ENCODE results near the gene ATL2.
"Not testable (repeated sequence)": the region's sequence is repeated elsewhere in the genome, so short reads cannot be mapped to it uniquely, and the experiment has no call there.

Gene ATL2

DNA sequence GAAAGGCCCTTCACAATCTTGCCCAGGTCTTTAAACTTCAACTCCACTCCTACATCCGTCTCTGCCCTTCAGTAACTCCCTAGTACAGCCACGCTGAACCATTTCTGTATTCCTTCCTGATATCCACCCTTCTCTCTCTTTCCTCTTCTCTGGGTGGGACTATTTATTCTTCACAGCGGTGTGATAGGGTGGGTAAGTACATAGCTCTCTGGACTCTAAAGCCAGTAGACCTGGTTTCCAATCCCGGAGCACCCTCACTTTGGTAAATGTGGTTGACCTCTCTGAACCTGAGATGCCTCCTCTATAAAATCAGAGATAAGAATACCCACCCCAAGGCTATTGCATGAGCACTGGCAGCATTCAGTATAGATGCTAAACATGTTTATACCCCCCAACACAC is 86.7 kb downstream of the ATL2 start:
- no peak for DNase-seq
- in situ Hi-C loops (cut with MboI; ENCODE audit: low pct_unique_long_range_greater_than_20kb, low sequenced_read_pairs) = no loop called here

DNA sequence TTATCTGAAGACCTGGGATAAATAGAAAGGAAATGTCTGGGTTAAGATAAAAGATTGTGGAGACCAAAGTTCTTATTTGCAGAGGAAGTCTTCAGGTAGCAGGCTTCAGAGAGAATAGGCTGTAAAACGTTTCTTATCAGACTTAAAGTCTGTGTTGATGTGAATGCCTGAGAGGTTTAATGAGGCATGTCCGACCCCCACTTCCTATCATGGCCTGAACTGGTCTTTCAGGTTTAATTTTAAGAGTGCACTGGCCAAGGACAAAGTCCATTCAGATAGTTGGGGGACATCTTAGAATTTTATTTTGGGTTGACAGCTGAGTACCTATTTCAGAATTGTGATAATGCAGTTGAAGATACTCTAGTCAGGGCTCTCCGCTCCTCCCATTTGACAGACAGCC is 92.1 kb downstream of the ATL2 start:
- DNase-seq = peak; percentile 46
- in situ Hi-C loops (cut with MboI; ENCODE audit: low pct_unique_long_range_greater_than_20kb, low sequenced_read_pairs) = no loop called here

DNA sequence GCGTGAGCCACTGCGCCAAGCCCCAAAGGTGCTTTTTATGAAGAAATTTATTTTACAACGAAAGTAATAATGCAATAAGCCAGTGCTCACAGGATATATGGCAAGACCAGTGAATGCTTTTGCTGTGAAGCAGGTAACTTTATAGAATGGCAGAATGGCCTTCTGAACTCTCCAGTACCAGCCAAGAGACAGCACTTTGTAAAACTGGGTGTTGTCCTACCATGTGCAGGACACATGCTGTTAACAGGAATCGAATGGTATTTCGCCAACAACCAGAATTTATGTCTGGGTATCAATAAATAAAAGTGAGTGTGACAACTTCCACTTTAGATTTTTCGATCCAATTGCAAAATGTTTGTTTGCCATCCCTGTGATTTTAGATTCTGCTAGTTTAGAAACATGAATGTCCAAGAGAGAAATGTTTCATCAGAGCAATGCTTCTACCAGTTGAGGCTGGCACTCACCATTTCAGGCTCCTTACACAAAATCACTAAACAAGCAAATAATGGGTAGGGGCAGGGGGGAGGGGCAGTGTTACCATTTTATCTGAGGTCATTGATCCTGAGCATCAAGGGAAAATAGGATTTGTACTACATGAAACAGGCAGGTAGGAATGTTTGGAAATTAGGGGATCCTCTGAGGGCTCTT is 95.9 kb downstream of the ATL2 start:
- in situ Hi-C loops (cut with MboI; ENCODE audit: low pct_unique_long_range_greater_than_20kb, low sequenced_read_pairs) = no loop called here
- no peak for DNase-seq

DNA sequence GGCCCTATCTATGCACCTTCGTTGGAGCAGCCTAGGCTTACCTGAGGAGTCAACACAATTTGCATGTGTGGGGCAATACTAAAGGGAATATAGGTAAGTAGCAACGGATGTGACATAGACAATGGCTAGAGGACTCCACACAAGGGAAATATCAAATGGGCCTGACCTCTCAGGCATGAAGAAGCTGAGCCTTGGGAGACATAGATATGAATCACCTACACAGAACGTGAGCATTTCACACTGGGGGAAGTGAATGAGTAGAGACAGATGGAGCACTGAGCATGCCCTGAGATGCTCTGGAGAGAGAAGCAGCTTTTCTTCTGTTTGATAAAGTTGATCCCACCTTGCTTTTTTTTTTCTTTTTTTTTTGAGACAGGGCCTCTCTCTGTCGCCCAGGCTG is 97.9 kb downstream of the ATL2 start:
- no peak for DNase-seq
- in situ Hi-C loops (cut with MboI; ENCODE audit: low pct_unique_long_range_greater_than_20kb, low sequenced_read_pairs) = no loop called here

DNA sequence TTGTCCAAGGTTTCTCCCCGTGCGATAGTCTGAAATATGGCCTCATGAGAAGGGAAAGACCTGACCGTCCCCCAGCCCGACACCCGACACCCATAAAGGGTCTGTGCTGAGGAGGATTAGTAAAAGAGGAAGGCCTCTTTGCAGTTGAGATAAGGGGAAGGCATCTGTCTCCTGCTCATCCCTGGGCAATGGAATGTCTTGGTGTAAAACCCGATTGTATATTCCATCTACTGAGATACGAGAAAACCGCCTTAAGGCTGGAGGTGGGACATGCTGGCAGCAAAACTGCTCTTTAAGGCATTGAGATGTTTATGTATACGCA is 99.0 kb downstream of the ATL2 start:
- DNase-seq; in situ Hi-C loops (cut with MboI; ENCODE audit: low pct_unique_long_range_greater_than_20kb, low sequenced_read_pairs): not testable (repeated sequence)

DNA sequence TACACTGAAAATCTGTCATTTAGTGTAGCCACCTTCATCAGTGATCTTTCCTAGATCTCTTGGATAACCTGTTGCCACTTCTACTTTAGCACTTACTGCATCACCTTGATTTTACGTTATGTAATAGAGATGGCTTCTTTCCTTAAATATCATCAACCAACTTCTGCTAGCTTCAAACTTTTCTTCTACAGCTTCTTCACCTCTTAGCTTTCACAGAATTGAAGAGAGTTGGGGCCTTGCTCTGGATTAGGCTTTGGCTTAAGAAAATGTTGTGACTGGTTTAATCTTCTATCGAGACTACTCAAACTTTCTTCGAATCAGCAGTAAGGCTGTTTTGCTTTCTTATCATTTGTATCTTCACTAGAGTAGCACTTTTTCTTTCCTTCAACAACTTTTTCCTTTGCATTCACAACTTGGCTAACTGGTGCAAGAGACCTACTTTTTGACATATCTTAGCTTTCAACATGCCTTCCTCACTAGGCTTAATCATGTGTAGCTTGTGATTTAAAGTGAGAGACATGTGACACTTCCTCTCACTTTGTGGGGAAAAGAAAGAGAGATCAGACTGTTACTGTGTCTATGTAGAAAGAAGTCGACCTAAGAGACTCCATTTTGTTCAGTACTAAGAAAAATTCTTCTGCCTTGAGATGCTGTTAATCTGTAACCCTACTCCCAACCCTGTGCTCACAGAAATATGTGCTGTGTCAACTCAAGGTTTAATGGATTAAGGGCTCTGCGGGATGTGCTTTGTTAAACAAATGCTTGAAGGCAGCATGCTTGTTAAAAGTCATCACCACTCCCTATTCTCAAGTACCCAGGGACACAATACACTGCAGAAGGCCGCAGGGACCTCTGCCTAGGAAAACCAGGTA is 99.6 kb downstream of the ATL2 start:
- DNase-seq = no peak
- in situ Hi-C loops (cut with MboI; ENCODE audit: low pct_unique_long_range_greater_than_20kb, low sequenced_read_pairs) = no loop called here

DNA sequence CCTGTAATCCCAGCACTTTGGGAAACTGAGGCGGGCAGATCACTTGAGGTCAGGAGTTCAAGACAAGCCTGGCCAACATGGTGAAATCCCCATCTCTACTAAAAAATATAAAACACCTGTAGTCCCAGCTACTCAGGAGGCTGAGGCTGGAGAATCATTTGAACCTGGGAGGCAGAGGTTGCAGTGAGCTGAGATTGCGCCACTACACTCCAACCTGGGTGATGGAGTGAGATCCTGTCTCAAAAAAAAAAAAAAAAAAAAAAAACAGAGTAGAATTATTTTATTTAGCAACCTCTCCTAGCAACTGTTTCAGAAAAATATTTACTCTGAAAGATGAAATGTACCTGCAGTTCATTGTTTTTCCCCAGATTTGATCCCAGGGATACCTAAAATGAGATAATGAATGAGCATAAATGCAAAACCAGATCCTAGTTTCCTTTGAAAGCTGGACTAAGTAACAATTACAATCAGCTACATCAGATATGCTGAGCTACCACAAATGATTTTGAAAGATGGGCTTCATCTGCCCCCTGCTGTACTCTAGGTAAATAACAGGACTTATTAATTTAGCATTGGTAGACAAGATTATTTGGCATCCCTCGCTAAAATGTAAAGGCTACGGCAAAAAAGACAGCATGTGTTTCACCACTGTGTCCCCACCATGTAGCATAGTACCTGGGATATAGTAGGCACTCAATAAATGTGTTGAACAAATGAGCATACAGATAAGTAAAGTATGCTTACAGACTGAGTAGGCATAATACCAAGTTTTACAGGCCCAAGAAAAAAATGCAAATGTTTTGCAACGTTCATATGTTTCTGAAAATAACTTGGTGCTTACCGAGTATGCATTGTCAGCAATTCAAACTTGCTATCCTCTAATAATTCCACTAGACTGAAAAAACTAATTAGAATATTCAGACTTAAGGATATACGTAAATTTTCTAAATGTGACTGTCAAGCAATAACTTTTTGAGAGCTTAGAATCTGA is 102.5 kb downstream of the ATL2 start:
- in situ Hi-C loops (cut with MboI; ENCODE audit: low pct_unique_long_range_greater_than_20kb, low sequenced_read_pairs) = loop anchor here (25.0 kb wide), 1 partner anchor 287 kb away; no protein-coding TSS in a partner anchor
- peak; percentile 79 for DNase-seq

DNA sequence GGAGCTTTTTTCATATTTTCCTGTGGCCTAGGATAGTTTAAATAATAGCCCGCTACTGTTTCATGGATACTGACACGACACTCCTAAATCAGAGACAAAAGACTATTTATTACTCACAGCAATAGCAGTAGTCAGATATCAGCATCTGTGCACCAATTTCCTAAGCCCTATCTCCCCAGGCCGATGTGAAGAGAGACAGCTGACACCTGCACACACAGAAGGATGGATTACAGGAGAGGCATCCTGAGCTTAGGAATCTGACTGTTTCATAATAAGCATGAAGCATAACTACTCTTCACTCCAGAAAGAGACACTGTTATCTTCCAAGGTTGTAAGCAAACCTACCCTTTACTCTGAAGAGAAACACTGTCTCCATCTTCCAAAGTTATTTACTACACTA is 105.4 kb downstream of the ATL2 start:
- no peak for DNase-seq
- in situ Hi-C loops (cut with MboI; ENCODE audit: low pct_unique_long_range_greater_than_20kb, low sequenced_read_pairs) = loop anchor here (25.0 kb wide), 1 partner anchor 284 kb away; no protein-coding TSS in a partner anchor

DNA sequence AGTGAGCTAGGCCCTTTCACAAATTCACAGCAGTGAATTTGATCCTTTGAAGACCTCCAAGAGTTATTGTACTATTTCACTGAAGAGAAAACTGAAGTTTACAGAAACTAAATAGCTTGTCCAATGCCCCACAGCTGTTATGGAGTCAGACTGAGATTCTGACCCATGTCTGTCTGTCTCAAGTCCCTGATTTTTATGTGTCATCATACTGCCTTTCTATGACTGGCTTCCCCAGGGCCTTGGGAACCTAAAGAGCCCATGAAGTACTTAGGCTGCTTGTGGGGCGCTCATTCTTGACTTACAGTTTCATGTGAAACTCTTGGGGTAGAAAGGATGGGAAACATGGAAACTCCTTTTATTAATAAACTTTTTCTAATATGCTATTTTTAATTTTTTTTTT is 107.7 kb downstream of the ATL2 start:
- no peak for DNase-seq
- in situ Hi-C loops (cut with MboI; ENCODE audit: low pct_unique_long_range_greater_than_20kb, low sequenced_read_pairs) = loop anchor here (25.0 kb wide), 1 partner anchor 282 kb away; no protein-coding TSS in a partner anchor

DNA sequence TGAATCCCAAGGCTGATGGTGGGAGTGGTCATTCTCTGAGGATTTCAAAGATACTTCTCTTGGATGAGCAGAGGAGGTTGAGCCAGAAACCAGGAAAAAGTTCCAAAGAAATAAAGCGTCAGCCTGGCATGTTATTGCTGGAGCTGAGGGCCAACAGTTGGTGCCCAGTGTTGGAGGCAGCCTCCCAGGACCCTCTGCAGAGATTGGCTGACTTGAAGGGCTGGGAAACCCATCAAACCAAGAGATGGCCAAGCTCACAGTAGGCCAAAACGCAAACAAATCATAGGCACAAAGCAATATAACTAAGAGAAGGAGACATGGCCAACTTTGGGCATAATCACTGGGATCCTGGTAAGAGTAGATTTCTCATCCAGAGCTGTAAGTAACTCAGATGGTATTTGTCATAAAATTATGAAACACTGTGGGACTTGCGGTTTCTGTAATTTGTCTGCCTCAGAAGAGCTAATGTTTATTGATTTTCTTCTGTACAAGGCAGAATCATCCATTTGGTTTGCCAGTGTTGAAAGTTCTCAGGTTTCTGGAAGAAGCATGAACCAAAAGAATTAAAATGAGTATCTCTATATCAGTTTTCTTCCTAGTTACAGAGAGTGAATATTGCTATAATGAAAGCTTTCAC is 108.3 kb downstream of the ATL2 start:
- in situ Hi-C loops (cut with MboI; ENCODE audit: low pct_unique_long_range_greater_than_20kb, low sequenced_read_pairs) = loop anchor here (25.0 kb wide), 1 partner anchor 282 kb away; no protein-coding TSS in a partner anchor
- DNase-seq = peak; percentile 31

DNA sequence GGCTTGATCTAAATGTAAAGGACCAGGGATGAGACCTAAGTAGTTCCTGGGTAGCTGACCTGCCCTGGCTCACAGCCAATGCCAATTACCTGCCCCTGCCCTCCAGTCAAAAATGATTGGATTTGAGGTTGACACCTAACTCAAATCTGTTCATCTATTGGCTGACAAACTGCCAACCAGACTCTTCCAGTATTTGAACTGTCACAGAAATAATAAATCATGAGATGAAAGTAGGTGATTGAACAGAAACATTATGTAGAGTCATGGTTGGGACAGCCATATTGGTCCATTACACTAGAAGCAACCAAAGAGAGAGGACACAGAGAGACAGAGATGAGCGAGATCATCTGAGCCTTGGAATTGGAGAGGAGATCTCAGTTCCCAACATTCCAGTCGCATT is 109.1 kb downstream of the ATL2 start:
- in situ Hi-C loops (cut with MboI; ENCODE audit: low pct_unique_long_range_greater_than_20kb, low sequenced_read_pairs) = loop anchor here (25.0 kb wide), 1 partner anchor 281 kb away; no protein-coding TSS in a partner anchor

DNA sequence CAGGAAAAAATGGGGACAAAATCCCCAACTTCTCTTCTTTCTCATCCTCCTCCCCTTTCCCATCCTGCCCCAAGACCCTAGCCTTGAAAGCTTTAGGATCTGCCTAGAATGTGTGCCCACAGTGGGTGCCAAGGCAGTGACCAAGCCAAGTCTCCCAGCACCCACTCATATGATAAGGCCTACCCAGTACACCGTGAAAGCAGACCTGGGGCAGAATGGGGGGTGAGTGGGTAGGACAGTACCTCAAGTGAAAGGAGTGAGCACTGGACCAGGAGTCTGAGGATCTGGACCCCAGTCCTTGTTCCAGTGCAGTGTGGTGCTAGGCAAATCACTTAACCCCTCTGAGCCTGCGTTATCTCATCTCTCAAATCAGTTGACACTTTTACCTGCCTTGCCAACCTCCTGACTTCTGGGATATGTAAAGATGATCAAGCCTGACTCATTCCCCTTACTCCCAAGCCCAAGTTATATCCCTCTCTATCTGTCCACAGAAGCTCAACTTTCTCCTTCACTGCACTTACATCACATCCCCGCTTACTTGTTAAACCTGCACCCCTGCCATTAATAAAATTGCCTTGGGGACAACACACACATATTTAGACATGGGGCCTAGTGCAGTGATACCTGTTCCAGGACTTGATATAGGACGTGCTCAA is 109.7 kb downstream of the ATL2 start:
- DNase-seq = no peak

More for the DNA sequence above, 109.1 kb downstream of the ATL2 start:
- no peak for DNase-seq

DNA sequence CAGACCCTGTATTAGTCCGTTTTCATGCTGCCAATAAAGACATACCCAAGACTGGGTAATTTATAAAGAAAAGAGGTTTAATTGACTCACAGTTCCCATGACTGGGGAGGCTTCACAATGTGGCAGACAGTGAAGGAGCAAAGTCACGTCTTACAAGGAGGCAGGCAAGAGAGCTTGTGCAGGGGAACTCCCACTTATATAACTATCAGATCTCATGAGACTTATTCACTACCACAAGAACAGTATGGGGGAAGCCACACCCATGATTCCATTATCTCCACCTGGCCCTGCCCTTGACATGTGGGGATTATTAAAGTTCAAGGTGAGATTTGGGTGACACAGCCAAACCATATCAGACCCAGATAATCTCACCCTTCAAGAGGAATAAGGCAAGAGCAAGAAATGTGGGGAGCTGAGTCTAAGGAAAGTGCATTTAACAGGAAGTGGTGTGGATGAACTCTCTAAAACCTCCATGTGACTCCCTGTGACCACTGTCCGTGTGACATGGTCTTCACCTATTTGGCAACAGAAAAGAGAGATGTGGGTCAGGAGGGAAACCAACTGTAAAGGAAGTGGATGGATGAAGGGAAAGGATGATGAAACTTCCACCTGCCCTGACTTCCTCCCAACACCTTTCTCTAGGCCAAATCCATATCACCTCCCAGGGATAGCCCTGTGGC is 110.6 kb downstream of the ATL2 start:
- no peak for DNase-seq
- in situ Hi-C loops (cut with MboI; ENCODE audit: low pct_unique_long_range_greater_than_20kb, low sequenced_read_pairs) = loop anchor here (25.0 kb wide), 1 partner anchor 279 kb away; no protein-coding TSS in a partner anchor

More for the DNA sequence above, 109.7 kb downstream of the ATL2 start:
- in situ Hi-C loops (cut with MboI; ENCODE audit: low pct_unique_long_range_greater_than_20kb, low sequenced_read_pairs) = loop anchor here (25.0 kb wide), 1 partner anchor 280 kb away; no protein-coding TSS in a partner anchor

DNA sequence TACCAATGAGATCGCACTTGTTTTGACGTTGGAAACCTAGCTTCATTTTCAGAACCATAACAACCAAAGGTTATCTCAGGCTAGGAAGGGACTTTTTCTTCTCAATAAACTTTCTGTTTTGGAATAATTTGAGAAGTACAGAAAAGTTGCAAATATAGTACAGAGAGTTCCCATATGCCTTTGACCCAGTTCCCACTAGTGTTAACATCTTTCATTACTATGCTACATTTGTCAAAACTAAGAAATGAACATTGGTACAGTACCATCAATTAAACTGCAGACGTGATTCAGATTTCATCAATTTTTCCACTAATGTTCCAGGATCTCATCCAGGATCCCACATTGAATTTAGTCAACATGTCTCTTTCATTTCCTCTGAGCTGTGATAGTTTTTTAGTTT is 111.6 kb downstream of the ATL2 start:
- in situ Hi-C loops (cut with MboI; ENCODE audit: low pct_unique_long_range_greater_than_20kb, low sequenced_read_pairs) = loop anchor here (25.0 kb wide), 1 partner anchor 278 kb away; no protein-coding TSS in a partner anchor

DNA sequence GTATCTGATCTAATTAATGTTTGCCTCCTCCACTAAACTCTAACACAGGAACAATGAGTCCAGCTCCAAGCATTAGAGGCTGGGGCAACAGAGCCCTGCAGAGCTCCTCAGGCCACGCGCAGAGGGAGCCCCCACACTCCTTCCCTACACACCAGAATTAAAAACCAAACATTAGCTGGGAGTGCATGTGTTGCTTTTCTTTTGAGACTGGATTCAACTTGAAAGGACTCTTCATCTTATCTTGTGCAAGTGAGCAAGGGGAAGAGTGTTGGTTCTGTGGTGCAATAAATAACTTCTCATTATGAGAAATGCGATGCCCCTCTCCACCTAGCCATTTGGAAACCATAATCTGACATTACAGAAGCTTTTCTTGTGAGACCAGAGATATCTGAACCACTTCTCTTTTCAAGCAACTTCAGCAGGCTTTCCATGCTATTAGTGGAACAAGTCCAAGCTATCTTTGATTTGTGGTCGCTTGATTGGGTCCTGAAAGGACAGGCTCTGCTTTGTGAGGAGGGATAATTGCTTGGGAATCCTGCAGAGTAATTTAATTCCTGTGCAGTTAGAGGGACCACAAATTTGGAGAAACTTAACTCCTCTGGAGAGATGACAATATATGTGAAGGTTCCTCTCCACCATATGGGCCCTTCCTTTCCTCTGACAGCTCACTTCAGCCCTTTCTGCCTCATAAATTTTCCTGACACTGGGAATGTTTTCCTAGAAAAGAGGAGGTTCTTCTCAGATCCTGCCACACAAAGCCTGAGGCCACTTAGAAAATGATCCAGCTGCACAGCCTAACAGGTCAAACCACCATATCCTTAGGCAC is 112.5 kb downstream of the ATL2 start:
- in situ Hi-C loops (cut with MboI; ENCODE audit: low pct_unique_long_range_greater_than_20kb, low sequenced_read_pairs) = loop anchor here (25.0 kb wide), 1 partner anchor 277 kb away; no protein-coding TSS in a partner anchor
- DNase-seq = peak; percentile 22

More for the DNA sequence above, 111.6 kb downstream of the ATL2 start:
- no peak for DNase-seq

DNA sequence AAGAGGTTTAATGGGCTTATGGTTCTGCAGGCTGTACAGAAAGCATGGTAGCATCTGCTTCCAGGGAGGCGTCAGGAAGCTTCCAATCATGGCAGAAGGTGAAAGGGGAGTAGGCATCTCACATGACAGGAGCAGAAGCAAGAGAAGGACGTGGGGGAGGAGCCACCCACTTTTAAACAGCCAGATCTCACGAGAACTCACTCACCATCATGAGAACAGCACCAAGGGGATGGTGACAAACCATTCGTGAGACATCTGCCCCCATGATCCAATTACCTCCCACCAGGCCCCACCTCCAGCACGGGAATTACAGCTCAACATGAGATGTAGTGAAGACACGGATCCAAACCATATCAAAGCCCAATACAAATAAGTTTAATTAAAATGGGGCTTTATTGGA is 113.8 kb downstream of the ATL2 start:
- no peak for DNase-seq
- in situ Hi-C loops (cut with MboI; ENCODE audit: low pct_unique_long_range_greater_than_20kb, low sequenced_read_pairs) = loop anchor here (25.0 kb wide), 1 partner anchor 276 kb away; no protein-coding TSS in a partner anchor
